ENCODE results near the gene PKP3.

Gene PKP3

GRCh38 chr11:449889-450808 lies 56.1 kb downstream of the PKP3 start, which contains the start of gene PTDSS2:
Gene PTDSS2, plus strand, starts transcription at chr11:450279. Its CDS starts 177 bp downstream, at chr11:450456.
- peak; percentile 94 for DNase-seq

- peak; percentile 85 for DNase-seq
Observed at GRCh38 chr11:450809-451451, 56.9 kb downstream of the PKP3 start.

GRCh38 chr11:451738-452137 lies 57.7 kb downstream of the PKP3 start:
- no peak for DNase-seq

- DNase-seq = no peak
Observed at GRCh38 chr11:452203-452744, 58.3 kb downstream of the PKP3 start.

GRCh38 chr11:452916-453527 lies 59.0 kb downstream of the PKP3 start:
- DNase-seq = no peak

- DNase-seq = no peak
Observed at GRCh38 chr11:453564-453963, 59.6 kb downstream of the PKP3 start.

GRCh38 chr11:454043-454442 lies 60.0 kb downstream of the PKP3 start:
- DNase-seq = no peak
